ENCODE data around the gene WIPF3. TPM values are rescaled to one million over a fixed set of nuclear protein-coding genes. Genes with fewer than 3 reads are reported as not detected.

WIPF3 gene
- total and polyA plus RNA-seq, 10 of the 15 experiments (the other 5 are each of a cell fraction or from before 2014, with no cell fraction given), result 0.03 to 0.05 TPM; not detected in 8

DNA sequence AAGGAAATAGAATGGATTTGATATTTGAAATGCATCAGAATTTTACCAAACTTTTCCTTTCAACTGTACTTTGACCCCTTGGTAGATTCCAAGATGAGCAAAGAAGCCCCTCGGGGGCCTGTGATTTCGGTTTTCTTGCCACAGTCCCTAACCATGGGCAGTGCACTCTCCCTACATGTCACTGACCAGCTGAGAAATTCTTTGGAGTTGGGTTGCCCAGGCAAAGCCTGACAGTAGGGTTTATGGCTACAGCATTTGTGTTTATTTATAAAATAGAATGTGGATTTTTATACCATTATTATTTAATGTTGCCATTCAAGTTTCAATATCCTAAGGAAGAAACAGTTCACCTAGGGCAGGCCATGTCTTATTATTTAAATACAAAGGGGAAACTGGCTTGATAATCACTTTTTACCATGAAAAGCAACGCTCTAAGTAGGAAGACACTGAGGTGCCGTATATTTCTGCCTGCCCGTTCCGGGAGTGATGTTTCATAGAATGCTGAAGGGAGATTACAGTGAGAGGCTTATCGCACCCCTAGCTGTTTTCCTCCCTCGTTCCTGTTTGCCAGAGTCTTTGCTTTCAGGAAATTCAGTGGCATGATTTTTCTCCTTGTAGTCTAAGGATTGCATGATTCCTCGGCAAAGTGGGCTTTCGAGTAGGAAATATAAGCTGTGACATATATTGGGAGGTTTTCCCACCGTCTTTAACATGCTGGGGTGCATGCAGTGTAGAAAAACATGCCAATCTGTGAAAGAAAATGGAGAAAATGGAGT lies 35.8 kb downstream of the WIPF3 start:
- no peak for ATAC-seq
- no peak for FAIRE-seq
- WGBS (ENCODE audit: insufficient coverage, insufficient replicate concordance, low lambda C conversion rate, missing lambda C conversion rate), result 27% methylated on average over 11 of the region's 11 CpGs
- ChIA-PET POLR2A (no interaction called here), RAD21 (ENCODE audit: unreplicated experiment) (no interaction called here), SMC1A (ENCODE audit: uncharacterized antibody, unreplicated experiment) (no interaction called here), CTCF (no interaction called here)
- Histone ChIP-seq H3K79me2 (ENCODE audit: control insufficient read depth, insufficient read depth, low read length) (no peaks in the 10 kb centered on the region), H2AFZ (ENCODE audit: control insufficient read depth, low read depth, low read length) (no peak overlapping the region), H3K4me2 (ENCODE audit: control insufficient read depth, insufficient read depth) (no peak overlapping the region), H3K27ac (ENCODE audit: control insufficient read depth, insufficient read depth) (no peak overlapping the region), H3K4me3 (no peak overlapping the region), H3K9ac (ENCODE audit: control insufficient read depth, insufficient read depth, low read length) (no peak overlapping the region), H3K9me3 (replicated peaks; ENCODE audit: control insufficient read depth, insufficient read depth, low read length) (no peaks in the 10 kb centered on the region), H3K36me3 (ENCODE audit: control insufficient read depth in 2 of 2, insufficient read depth in 2 of 2, low read length in 1 of 2) (no peaks in the 10 kb centered on the region), H4K20me1 (ENCODE audit: control insufficient read depth, insufficient read depth) (no peaks in the 10 kb centered on the region), H3K27me3 (replicated peaks in 1 of 2; ENCODE audit: control insufficient read depth in 2 of 2, insufficient read depth in 2 of 2, low read length in 1 of 2) (peaks cover 0 to 3% of the 10 kb centered on the region in 2 experiments; a peak in 2 of 4 replicates), H3K4me1 (ENCODE audit: control insufficient read depth, insufficient read depth, low read length) (no peaks in the 10 kb centered on the region)
- in situ Hi-C loops (cut with MboI) (no loop called here), intact Hi-C loops (cut with micrococcal nuclease; ENCODE audit: unreplicated experiment) (no loop called here)
- no peak for DNase-seq (ENCODE audit: low read depth, low spot score)
- no TSS peak for BruUV-seq (replicated peaks)
- TF ChIP-seq TAF1 (IDR thresholded peaks at IDR 0.05; ENCODE audit: borderline replicate concordance, low read depth, low read length) (no peak), SMARCA5 (IDR thresholded peaks at IDR 0.05) (no peak), PML (IDR thresholded peaks at IDR 0.05; ENCODE audit: low read length) (no peak), SP1 (IDR thresholded peaks at IDR 0.05; ENCODE audit: low read depth, low read length) (no peak), RBBP5 (conservative IDR thresholded peaks at IDR 0.05) (no peak), SUZ12 (IDR thresholded peaks at IDR 0.05; ENCODE audit: unreplicated experiment) (no peak), HDAC2 (IDR thresholded peaks at IDR 0.05) (no peak)
- TF ChIP-seq, protein P1, sequence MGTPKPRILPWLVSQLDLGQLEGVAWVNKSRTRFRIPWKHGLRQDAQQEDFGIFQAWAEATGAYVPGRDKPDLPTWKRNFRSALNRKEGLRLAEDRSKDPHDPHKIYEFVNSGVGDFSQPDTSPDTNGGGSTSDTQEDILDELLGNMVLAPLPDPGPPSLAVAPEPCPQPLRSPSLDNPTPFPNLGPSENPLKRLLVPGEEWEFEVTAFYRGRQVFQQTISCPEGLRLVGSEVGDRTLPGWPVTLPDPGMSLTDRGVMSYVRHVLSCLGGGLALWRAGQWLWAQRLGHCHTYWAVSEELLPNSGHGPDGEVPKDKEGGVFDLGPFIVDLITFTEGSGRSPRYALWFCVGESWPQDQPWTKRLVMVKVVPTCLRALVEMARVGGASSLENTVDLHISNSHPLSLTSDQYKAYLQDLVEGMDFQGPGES (IDR thresholded peaks at IDR 0.05), result no peak
- TF ChIP-seq, protein P2, sequence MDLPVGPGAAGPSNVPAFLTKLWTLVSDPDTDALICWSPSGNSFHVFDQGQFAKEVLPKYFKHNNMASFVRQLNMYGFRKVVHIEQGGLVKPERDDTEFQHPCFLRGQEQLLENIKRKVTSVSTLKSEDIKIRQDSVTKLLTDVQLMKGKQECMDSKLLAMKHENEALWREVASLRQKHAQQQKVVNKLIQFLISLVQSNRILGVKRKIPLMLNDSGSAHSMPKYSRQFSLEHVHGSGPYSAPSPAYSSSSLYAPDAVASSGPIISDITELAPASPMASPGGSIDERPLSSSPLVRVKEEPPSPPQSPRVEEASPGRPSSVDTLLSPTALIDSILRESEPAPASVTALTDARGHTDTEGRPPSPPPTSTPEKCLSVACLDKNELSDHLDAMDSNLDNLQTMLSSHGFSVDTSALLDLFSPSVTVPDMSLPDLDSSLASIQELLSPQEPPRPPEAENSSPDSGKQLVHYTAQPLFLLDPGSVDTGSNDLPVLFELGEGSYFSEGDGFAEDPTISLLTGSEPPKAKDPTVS (IDR thresholded peaks at IDR 0.05; ENCODE audit: low read depth, low read length), result no peak
- TF ChIP-seq, protein P3, sequence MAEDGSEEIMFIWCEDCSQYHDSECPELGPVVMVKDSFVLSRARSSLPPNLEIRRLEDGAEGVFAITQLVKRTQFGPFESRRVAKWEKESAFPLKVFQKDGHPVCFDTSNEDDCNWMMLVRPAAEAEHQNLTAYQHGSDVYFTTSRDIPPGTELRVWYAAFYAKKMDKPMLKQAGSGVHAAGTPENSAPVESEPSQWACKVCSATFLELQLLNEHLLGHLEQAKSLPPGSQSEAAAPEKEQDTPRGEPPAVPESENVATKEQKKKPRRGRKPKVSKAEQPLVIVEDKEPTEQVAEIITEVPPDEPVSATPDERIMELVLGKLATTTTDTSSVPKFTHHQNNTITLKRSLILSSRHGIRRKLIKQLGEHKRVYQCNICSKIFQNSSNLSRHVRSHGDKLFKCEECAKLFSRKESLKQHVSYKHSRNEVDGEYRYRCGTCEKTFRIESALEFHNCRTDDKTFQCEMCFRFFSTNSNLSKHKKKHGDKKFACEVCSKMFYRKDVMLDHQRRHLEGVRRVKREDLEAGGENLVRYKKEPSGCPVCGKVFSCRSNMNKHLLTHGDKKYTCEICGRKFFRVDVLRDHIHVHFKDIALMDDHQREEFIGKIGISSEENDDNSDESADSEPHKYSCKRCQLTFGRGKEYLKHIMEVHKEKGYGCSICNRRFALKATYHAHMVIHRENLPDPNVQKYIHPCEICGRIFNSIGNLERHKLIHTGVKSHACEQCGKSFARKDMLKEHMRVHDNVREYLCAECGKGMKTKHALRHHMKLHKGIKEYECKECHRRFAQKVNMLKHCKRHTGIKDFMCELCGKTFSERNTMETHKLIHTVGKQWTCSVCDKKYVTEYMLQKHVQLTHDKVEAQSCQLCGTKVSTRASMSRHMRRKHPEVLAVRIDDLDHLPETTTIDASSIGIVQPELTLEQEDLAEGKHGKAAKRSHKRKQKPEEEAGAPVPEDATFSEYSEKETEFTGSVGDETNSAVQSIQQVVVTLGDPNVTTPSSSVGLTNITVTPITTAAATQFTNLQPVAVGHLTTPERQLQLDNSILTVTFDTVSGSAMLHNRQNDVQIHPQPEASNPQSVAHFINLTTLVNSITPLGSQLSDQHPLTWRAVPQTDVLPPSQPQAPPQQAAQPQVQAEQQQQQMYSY (CRISPR knock-in tag; IDR thresholded peaks at IDR 0.05), result no peak
- TF ChIP-seq, protein P4, sequence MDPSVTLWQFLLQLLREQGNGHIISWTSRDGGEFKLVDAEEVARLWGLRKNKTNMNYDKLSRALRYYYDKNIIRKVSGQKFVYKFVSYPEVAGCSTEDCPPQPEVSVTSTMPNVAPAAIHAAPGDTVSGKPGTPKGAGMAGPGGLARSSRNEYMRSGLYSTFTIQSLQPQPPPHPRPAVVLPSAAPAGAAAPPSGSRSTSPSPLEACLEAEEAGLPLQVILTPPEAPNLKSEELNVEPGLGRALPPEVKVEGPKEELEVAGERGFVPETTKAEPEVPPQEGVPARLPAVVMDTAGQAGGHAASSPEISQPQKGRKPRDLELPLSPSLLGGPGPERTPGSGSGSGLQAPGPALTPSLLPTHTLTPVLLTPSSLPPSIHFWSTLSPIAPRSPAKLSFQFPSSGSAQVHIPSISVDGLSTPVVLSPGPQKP (IDR thresholded peaks at IDR 0.05; ENCODE audit: low read depth, low read length), result no peak
- TF ChIP-seq, protein P5, sequence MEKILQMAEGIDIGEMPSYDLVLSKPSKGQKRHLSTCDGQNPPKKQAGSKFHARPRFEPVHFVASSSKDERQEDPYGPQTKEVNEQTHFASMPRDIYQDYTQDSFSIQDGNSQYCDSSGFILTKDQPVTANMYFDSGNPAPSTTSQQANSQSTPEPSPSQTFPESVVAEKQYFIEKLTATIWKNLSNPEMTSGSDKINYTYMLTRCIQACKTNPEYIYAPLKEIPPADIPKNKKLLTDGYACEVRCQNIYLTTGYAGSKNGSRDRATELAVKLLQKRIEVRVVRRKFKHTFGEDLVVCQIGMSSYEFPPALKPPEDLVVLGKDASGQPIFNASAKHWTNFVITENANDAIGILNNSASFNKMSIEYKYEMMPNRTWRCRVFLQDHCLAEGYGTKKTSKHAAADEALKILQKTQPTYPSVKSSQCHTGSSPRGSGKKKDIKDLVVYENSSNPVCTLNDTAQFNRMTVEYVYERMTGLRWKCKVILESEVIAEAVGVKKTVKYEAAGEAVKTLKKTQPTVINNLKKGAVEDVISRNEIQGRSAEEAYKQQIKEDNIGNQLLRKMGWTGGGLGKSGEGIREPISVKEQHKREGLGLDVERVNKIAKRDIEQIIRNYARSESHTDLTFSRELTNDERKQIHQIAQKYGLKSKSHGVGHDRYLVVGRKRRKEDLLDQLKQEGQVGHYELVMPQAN (conservative IDR thresholded peaks at IDR 0.05), result no peak

All from GM12878 (cell line).